GM19438 (cell line): ENCODE data around the gene TMOD3.
"Not testable (repeated sequence)": the region's sequence is repeated elsewhere in the genome, so short reads cannot be mapped to it uniquely, and the experiment has no call there.

Source experiments
- ATAC-seq: cut with Tn5 transposase; IDR thresholded peaks from one replicate; pipeline ENCODE4 v1.9.1; 2021; ENCODE audit warnings: low read depth; ENCODE audit not compliant: unreplicated experiment

The TMOD3 gene

DNA sequence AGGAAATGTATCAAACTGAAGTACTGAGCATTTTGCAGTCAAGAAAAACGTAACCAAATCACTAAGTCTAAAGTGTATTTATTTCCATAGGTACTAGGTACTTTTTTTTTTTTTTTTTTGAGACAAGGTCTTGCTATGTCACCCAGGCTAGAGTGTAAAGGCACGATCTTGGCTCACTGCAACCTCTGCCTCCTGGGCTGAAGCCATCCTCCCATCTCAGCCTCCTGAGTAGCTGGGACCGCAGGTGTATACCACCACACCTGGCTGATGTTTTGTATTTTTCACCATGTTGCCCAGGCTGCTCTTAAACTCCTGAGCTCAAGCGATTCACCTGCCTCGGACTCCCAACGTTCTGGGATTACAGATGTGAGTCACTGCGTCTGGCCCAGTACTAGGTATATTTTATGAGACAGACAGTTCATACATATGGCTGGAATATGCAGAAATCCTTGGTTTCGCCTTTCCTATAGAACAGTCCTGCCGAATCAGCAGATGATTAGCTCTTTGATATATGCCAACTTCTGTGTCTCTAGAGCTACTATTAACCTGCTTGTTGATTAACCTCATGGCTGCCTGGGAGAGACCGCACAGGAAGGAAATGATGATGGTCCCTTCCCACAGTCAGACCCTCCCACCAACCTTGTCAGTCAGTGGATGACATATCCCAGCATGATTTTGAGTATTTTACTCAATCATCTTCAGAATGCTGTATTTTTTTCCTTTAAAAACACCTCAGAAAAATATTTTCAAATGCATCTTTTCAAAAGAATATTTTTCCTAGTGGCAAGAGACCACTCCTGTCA lies 32.3 kb downstream of the TMOD3 start:
- ATAC-seq, result peak; percentile 64

DNA sequence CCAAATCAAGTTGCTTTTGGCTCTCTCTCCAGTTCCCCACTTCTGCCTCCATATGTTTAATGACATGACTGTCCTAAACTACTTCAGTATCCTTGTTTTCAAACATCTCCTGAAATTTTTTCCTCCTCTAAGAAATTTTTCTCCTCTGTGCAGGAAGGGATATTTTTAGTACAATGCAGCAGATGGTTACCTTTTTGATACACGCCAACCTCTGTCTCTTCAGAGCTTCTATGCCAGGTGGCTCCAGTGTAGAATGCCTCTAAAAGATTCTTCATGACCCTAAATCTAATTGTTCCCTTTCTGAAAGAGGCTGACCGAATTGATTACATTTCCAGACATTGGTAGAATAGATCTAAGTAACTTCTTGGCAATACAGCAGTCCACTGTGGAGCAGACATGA lies 33.7 kb downstream of the TMOD3 start:
- no peak for ATAC-seq

- no peak for ATAC-seq
Observed at GRCh38 chr15:51864408-51865056, 35.1 kb downstream of the TMOD3 start.

DNA sequence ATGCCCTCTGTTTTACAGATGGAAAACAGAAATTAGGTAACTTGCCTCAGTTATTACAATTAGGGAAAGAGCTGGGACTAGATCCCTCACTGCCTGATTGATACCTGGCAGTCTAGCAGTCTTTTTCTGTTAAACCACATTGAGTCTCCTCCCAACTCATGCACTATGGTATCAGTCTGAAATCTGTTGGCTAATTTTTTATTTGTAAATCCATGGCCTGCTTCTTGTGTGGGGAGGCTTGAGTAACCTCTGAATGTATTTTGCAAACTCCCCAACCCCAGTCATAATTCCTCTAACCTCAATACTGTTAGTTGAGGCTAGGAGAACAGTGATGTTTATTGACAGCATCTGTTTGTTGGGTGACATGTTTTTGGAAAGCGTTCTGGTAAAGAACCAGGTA lies 35.9 kb downstream of the TMOD3 start:
- ATAC-seq, result no peak

GRCh38 chr15:51866161-51866560 lies 36.7 kb downstream of the TMOD3 start:
- ATAC-seq, result no peak

DNA sequence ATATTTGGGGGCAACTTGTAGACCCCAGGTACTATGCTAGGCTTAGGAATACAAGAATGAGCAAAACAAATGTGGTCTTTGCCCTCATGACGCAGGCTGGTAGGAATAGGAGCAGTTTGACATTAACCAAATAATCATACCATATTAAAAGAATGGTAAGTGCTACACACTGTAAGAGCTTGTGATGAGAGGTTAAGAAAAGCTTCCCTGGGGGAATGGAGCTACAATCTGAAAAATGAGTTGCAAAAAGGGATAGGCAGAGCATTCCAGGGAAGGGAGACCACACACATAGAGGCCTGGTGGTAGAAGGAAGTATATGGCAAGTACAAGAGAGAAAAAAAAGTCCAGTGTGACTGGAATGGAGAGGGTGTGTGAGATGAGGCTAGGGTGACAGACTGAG lies 37.3 kb downstream of the TMOD3 start:
- no peak for ATAC-seq

DNA sequence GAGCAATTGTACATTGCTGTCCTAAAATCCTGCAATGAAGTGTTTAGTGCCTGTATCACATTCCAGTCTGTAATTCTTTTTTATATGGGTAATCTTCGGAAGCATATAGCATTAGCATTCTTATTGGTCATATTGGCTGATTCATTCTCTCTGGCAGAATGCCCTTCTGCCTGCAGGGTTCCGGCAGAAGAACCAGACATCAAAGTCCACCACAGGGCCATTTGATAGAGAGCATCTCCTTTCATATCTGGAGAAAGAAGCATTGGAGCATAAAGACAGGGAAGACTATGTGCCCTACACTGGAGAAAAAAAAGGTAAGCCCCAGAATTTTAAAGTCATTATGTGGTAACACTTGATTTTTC lies 39.6 kb downstream of the TMOD3 start:
- no peak for ATAC-seq

- ATAC-seq, result no peak
Observed at GRCh38 chr15:51870774-51871173, 41.3 kb downstream of the TMOD3 start.

GRCh38 chr15:51874751-51875644 lies 45.5 kb downstream of the TMOD3 start:
- no peak for ATAC-seq

DNA sequence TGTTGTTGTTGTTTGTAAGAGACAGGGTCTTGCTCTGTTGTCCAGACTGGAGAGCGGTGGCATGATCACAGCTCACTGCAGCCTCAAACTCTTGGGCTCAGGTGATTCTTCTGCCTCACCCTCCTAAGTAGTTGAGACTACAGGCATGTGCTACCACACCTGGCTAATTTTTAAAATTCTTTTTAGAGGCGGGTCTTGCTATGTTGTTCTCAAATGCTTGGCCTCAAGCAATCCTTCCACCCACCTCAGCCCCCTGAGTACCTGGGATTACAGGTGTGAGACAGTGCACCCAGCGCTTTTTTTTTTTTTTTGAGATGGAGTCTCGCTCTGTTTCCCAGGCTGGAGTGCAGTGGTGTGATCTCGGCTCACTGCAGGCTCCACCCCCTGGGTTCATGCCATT lies 46.7 kb downstream of the TMOD3 start:
- ATAC-seq, result no peak

- no peak for ATAC-seq
Observed at GRCh38 chr15:51878446-51879386, 49.3 kb downstream of the TMOD3 start.

DNA sequence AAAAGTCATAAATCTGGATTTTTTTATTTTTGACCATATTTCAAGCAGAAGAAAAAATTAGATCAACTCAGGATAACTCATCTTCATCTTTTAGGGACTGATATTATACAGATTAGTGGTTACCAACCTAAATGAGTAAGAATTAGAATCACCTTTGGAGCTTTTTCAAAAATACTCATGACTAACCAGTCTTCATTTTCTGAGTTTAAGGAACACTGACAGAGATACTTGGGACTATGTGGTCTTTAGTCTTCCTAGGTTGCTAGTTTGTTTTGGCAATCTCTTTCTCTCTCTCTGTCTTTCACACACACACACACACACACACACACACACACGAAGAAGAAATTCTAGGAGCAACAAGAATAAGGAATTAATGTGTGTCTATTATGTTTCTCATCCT lies 50.1 kb downstream of the TMOD3 start:
- ATAC-seq, result no peak

DNA sequence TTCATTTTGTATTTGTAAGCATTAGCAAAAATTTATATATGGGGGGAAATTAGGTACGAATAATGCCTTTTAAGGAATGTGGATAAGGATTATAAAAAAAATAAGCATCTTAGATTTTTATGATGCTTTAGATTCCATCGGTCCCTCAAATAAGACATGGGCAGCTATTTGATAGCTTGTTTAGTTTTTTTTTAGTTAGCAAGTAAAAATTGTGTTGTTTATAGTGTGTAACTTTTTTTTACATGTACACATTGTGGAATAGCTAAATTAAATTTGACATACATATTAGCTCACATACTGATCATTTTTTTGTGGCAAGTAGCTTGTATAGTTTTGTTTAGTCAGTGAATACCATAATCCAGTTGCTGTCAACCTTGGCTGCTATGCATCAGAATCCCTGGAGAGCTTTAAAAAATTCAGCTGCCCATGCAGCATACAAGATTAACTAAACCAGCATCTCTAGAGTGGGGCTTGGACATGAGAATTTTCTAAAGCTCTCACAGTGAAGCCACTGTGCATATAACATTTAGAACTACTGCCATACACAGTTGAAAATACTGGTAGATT lies 53.9 kb downstream of the TMOD3 start:
- no peak for ATAC-seq

DNA sequence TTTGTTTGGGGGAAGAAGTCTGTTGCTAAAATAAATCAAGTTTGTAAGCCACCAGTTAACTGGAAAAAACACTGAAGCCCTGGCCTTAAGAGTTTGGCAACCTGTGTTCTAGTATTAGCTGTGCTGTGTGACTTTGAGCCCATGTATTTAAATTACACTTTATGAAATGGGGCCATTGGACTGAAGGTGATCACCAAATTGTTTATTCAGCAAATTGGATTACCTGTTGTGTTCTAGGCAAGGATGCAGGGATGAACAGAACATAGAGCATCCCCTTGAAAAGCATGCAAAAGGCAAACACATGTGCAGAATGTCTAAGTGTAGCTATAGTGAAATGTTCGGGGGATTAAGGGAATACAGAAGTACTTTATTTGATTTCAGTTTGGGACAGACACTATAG lies 54.6 kb downstream of the TMOD3 start:
- ATAC-seq, result no peak

DNA sequence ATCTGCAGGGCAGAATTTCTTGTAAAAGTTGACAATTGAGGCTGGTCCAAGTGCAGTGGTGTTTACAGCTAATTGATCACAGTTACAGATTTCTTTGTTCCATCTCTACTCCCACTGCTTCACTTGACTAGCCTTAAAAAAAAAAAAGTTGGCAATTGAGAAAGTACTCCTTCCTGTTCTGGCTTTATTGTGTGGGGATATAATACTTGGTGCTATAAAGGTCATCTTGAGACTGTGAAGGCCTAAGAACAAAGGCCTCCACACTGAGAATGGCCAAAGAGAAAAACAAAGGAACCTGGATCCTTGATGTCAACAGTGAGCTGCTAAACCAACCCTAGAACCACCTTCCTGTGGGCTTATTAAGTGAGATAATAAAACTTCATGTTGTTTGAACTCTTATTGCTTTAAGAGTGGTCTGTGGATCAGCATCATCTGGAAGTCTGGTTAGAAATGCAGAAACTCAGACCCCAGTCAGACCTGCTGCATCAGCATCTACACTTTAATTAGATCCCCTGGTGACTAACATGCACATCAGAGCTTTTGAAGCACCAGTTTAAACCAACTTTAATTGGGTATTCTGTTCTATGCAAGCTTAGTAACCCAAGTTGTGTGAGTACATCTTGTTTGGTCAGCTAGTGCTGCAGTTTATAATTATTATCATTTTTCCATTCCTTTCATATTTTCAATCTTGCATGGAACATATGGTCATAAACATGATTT lies 55.2 kb downstream of the TMOD3 start:
- ATAC-seq, result no peak

- ATAC-seq, result not testable (repeated sequence)
Observed at GRCh38 chr15:51885758-51886157, 56.3 kb downstream of the TMOD3 start.

GRCh38 chr15:51887887-51888592 lies 58.6 kb downstream of the TMOD3 start:
- no peak for ATAC-seq

GRCh38 chr15:51888593-51889195 lies 59.2 kb downstream of the TMOD3 start:
- no peak for ATAC-seq
